GM15510 (cell line): ENCODE data around the gene BAG5.

Experiments
- POLR2A ChIP-seq: IDR thresholded peaks from 3 replicates; pipeline ENCODE4 v1.6.1; 2011; ENCODE audit warnings: borderline replicate concordance; ENCODE audit not compliant: insufficient read length; ENCODE audit errors: extremely low read depth

BAG5 gene

DNA sequence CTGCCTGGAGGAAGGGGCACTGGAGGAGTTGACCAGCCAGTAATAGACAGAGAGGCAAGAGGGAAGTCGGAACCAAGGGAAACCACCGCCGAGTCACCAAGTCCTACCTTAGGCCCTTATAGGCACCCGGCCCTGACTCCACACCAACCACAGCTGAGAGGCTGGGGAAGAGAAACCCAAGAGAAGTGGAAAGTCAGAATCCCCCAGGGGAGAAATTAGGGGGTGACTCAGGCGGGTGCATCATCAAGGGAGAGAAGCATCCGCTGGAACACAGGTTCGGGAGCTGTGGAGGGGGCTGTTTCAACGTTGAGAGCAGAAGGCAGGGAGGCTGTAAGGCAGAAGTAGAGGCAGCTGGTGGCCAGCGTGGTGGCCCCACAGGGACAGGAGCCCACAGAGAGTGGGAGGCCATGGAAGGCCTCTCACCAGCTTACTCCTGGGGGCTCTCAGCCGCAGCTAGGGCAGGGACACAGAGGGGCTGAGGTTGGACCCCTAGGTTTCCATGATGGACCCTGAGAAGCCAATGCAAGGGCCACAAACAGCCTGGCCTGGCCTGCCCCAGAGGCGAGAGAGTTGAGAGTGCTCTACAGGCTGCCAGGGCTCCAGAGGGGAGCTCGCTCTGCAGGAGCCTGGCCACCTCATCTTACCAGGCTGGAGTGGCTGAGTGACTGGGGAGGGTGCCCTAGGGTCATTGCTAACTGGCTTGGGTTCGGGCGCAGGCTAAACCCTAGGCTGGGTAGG is 34.9 kb downstream of the BAG5 start:
- no peak for TF ChIP-seq POLR2A

DNA sequence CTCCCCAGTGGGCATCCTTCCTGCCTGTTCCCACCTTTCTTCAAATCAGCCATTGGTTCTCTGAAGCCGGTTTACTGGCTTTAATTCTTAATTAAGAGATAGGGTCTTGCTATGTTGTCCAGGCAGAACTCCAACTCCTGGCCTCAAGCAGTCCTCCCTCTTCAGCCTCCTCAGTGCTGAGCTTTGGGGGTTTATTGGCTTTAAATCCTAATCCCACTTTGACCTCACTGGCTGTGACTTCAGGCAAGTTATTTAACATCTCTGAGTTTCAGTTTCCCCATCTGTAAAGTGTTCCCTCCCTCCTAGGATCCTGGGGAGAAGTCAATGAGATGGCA is 35.6 kb downstream of the BAG5 start:
- TF ChIP-seq POLR2A, result no peak

DNA sequence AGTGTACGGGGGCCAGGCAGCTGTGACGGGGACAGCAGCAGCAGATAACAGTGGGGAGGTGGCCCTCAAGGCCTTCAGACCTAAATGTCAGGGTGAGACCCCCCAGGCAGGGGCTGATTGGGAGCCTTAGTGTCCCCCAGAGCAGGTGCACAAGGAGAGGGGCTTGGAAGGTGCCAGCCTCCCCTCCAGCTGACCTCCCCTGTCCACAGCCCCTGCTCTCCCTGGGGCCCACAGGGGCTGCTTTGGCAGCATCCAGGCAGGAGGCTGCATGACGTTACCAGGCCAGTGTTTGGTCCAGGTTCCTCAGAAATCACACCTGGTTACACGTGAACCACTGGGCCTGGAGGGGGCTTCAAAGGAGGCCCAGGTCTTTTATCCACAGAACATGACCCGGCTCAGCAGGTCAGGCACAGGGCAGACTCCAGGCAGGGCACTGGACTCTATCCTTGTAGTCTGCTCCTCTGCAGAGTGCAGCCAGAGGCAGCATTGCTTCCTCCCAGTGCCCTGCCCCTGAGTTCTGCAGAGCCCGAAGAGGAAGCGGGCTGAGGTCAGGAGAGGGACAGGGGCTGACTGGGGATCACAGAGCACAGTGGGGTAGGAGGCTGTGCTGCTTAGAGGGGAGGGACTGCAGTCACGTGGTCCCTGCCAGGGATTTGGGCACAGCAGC is 36.1 kb downstream of the BAG5 start:
- TF ChIP-seq POLR2A, result no peak

DNA sequence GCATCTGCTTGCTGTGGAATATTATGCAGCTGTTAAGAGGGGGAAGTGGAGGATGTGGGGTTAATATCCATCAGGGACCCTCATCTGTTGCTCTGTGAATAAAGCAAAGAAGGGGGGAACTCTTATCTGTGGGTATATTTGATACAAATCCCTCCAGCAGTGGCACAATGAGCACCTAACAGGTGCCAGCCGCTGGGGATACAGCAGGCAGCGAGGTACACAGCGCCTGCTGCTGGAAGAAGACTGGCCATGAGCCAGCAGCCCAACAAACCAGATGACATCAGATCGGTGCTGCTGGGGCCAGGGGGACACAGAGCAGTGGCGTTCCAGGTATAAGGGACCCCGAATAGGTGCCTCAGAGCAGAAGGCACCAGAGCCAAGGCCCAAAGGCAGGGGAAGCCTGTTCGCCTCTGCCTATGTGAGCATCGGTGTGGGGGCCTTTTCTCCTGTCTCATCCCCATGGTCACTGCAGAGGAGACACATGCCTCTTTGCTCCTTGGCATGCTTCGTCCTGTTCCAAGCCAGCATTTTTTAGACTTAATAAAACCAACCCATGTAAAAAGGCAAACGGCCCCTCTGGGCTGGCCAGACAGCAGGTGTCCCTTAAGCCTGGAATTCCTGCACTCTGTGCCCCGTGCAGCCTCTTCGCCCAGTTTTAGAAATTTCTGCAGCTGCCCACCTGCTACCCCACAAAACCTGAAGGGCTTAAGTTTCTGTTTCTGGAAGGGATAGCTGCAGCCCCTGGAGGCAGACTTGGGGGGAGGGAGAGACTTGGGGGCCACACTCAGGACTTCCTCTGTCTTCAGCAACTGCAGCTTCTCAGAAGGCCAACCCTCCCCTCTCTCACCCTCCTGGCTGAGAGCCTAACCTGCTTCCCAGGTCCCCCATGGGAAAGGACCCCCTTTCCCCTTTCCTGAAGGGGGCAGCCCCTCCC is 38.2 kb downstream of the BAG5 start:
- no peak for TF ChIP-seq POLR2A

DNA sequence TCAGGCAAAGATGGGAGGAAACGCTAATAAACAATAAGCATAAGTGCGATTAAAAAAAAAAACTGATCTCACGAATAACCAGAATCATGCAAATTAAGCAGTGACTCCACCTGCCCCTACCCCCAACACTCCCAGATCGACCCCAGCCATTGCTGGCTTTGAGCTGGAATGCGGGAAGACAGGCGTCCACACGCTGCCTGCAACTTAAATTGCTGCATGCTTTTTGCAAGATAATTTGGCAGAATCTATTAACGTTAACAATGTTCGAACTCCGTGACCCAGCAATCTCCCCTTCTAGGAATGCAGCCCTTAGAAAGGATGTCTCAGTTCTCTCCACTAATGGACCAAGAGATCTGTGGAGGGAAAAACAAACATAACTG is 38.9 kb downstream of the BAG5 start:
- TF ChIP-seq POLR2A, result no peak

DNA sequence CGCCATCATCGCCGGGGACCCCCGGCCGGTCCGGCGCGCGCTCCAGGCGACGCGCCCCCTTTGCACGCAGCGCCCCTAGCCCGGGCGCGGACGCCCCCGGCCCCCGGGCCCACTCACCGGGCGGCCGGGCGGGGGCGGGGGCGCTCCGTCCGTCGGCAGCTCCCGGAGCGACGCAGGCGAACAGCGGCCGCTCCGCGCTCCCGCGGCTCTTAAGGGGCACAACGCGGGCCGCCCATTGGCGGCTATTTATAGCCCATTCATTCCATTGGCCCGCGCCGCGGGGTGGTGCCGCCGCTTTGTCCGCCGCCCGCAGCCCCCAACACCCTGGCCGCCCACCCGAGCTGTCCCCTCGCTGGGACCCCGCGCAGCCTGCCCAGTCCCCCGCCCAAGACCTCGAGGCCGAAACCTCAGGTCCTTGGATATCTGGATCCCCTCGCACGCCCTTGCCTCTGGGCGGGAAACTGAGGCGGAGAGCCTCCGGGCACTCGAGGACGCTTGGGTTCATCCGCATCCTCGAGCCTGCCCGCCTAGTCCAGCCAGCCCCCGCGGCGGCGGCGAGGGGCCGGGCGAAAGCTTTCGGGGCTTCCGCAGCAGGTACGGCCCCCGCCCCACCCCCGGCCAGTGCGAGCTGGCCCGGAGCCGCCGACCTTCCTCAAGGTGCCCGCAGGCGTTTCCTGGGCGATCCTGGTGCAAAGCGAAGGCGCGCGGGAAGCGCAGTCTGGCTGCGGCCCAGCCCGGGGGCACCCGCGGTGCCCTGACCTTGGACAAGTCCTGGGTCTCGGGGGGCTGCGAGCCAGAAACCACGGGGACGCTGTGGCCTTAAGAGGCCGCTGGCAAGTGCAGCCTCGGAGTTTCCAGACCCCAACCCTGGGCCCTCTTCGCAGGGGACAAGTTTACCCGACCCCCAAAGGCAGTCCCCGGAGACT is 39.5 kb downstream of the BAG5 start, which contains the start of gene CKB:
TSS of gene CKB (minus strand) at position 182 of the 926 bp plus-strand sequence. CDS start 337 bp downstream, outside the sequence.
- no peak for TF ChIP-seq POLR2A

DNA sequence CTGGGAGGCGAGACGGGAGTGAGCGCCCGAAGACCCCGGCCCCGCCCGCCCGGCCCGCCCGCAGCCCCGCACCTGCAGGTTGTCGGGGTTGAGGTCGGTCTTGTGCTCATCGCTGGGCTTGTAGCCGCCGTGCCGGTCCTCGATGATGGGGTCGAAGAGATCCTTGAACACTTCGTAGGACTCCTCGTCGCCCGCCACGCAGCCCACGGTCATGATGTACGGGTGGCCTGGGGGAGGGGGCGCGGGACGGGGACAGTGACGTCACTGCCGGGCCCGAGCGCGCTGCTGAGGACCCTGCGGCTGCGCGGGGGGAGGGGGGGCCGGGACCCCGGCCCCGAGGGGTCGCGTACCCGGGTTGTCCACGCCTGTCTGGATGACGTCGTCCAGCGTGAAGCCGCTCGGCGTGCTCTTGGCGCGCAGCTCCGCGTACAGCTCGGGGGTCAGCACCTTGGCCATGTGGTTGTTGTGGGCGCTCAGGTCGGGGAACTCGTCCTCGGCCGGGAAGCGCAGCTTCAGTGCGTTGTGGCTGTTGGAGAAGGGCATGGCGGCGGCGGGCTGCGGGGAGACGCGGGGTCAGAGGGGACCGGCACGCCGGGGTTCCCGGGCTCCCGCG is 40.4 kb downstream of the BAG5 start:
- no peak for TF ChIP-seq POLR2A

DNA sequence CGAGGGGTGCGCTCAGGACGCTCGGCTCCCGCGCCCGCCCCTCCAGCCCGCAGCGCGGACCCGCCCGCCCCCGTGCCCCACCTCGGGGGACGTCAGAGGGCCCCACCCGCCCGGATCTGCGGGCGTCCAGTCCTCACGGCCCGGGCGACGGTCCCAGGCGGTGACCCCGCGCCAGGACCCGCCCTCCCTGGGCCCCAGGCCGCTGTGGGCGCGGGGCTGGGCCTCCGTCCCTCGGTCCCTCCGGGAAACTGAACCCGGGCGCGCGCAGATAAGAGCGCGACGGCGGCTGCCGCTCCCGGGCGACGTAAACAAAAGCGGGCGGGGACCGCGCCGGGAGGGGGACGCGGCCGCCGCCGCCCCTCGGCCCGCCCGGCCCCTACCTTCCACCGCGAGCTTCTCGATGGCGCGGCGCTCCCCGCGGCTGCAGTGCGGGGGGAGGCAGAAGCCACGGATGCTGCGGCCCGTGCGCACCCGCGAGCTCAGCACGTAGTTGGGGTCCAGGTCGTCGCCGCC is 41.0 kb downstream of the BAG5 start:
- TF ChIP-seq POLR2A, result no peak

DNA sequence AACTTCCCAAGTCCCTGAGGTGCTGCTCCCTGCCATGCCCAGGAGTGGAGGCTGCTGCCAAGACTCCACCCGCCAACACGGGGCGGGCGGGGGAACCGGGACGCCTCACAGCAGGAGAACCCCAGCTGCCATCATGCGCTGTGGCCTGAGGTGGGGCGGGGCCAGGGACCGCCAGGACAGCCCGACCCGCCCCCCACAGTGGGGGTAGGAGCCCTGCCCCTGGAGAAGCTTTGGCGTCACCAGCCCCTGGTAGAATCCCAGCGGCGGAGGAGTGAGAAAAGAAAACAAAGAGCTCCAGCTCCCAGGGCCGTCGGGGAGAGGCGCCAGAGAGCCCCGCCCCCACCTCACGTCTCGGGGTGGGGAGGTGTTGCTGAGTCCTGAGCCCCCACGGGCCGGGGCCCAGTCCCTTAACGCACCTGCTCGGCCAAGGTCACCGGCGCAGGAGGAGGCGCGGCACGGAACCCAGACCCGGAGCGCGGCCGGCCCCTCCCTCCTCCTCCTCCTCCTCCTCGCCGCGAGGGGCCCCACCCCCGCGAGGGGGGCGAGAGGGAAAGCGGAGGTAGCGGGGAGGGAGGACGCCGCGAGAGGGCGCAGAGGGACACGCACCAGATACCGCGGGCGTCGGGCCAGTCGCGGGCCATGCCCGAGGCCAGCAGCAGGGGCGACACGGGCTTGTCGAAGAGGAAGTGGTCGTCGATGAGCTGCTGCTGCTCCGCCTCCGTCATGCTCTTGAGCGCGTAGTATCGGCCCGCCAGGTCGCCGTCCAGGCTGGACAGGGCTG is 41.6 kb downstream of the BAG5 start:
- no peak for TF ChIP-seq POLR2A

DNA sequence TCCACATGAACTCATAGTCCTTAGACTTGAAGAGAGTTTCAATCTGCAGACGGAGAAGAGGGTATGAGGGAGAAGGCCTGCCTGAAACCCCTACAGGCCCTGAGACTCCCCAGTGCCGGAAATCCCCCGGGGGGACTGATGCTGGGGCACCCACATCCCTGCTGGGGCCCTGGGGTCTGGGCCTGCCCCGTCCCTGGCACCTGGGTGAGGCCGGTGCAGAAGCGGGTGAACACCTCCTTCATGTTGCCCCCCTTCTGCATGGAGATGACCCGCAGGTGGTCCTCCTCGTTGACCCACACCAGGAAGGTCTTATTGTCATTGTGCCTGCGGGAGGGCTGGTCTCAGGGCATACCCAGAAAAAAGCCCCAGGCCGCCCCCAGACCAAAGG is 42.2 kb downstream of the BAG5 start:
- TF ChIP-seq POLR2A, result no peak

DNA sequence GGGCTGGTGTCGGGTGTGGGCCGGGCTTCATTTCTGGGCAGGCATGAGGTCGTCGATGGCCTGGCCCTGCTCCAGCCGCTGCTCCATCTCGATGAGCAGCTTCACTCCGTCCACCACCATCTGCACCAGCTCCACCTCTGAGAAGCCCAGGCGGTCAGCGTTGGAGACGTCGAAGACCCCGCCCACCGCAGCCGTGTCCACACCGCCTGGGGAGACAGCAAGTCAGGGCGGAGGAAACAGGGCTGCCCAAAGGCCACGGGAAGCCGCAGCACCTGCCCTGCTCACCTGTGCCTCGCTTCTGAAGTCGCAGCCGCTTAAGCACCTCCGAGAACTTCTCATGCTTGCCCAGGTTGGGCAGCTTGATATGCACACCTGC is 42.6 kb downstream of the BAG5 start:
- TF ChIP-seq POLR2A, result no peak

DNA sequence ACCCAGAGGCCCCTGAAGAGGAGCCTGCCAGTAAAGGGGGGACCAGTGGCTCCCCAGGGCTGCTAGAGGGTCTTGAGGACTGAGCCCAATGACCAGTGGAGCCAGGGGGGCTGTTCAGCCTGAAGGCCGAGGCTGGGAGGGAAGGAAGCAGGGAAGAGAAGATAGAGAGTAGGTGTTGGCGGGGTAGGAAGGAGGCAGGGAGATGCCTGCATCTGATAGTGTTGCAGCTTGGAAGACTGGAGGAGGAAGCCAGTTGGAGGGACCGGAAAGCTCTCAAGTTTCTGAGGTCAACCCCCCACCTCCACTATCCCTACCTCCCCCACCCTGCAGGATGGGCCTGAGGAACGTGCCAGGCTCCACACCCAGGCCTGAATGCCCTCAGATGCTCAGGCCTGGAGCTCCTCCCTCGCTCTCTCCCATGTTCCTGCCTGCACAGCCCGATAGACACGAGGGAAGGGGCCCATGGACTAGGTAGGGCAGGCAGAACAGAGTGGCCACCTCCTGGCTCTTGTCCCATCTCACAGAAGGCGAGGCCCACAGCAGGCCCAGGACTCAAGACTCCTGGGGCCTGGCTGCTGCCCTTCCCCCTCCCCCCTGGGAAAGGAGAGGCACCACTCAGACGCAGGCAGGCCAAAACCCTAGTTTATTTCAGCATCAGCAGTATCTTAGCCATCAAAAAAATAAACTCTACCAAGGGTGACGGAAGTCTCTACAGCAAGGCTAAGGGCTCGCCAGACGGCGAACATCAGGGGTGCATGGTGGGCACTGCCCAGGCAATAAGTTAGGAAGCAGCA is 43.2 kb downstream of the BAG5 start:
- no peak for TF ChIP-seq POLR2A
